Caco-2 (cell line): ENCODE results near the gene C1QL2. TPM values are rescaled to one million over a fixed set of nuclear protein-coding genes. Genes with fewer than 3 reads are reported as not detected.

Experiments used
- BruUV-seq: library from RNA; stranded (reverse); fragments of 400-500 nt; replicated peaks from 2 replicates; lab custom pipeline; 2021; lab: Mats Ljungman, UMichigan
- CTCF ChIA-PET: fragments of 300-600 bp; sonication (Branson Sonifier 250); formaldehyde crosslinking; loops from one replicate; lab custom pipeline; 2022; ENCODE audit warnings: antibody characterized with exemption; lab: Charles Lee
- POLR2A ChIA-PET: fragments of 300-600 bp; sonication (Branson Sonifier 250); formaldehyde crosslinking; loops from one replicate; lab custom pipeline; 2022; ENCODE audit warnings: antibody characterized with exemption; lab: Charles Lee
- DNase-seq, 2 experiments: peaks; one replicate each; pipeline versions ENCODE4 v3.0.0 to v3.0.0-alpha.2; 2020 to 2022
- H3K27me3 ChIP-seq: replicated peaks from 2 replicates; pipeline ENCODE4 v1.6.0; 2011; ENCODE audit warnings: low read length; ENCODE audit not compliant: control insufficient read depth, insufficient read depth
- H3K36me3 ChIP-seq: 2 replicates; pipeline ENCODE4 v1.5.1; 2011; ENCODE audit warnings: low read length; ENCODE audit not compliant: control insufficient read depth, insufficient read depth
- H3K4me1 ChIP-seq: fragments of 250-450 bp; sonication (Bioruptor Pico); 2 replicates; pipeline ENCODE4 v1.5.1; 2020; ENCODE audit warnings: mild to moderate bottlenecking
- H3K4me3 ChIP-seq: 2 replicates; pipeline ENCODE4 v1.5.1; 2011; ENCODE audit warnings: low read depth, mild to moderate bottlenecking, control low read depth, low read length
- H3K9me3 ChIP-seq: fragments of 250-450 bp; sonication (Bioruptor Pico); 2 replicates; pipeline ENCODE4 v1.5.1; 2020; ENCODE audit warnings: mild to moderate bottlenecking, moderate library complexity
- H3K27ac Mint-ChIP-seq: one replicate; pipeline ENCODE4 v1.8.0; 2022; ENCODE audit warnings: mixed read lengths; ENCODE audit not compliant: unreplicated experiment
- H3K27me3 Mint-ChIP-seq: one replicate; pipeline ENCODE4 v1.8.0; 2022; ENCODE audit warnings: mixed read lengths; ENCODE audit not compliant: insufficient read depth, unreplicated experiment
- H3K36me3 Mint-ChIP-seq: one replicate; pipeline ENCODE4 v1.8.0; 2022; ENCODE audit warnings: mild to moderate bottlenecking, mixed read lengths; ENCODE audit not compliant: insufficient read depth, unreplicated experiment
- H3K4me1 Mint-ChIP-seq: one replicate; pipeline ENCODE4 v1.8.0; 2022; ENCODE audit warnings: low read depth, mixed read lengths; ENCODE audit not compliant: unreplicated experiment
- H3K4me3 Mint-ChIP-seq: one replicate; pipeline ENCODE4 v1.8.0; 2022; ENCODE audit warnings: mild to moderate bottlenecking, moderate library complexity, mixed read lengths; ENCODE audit not compliant: unreplicated experiment
- H3K9me3 Mint-ChIP-seq: one replicate; pipeline ENCODE4 v1.8.0; 2022; ENCODE audit warnings: mixed read lengths; ENCODE audit not compliant: unreplicated experiment
- CTCF ChIP-seq, 2 experiments: fragments of 200-600 bp in 1 of 2; IDR thresholded peaks; 1 replicate in 1 of 2; 2 replicates in 1 of 2; pipeline versions ENCODE4 v1.5.1 to v1.8.0; 2011 to 2022; ENCODE audit warnings: antibody characterized with exemption in 1 of 2, control low read depth in 1 of 2, inconsistent platforms in 1 of 2, low read depth in 1 of 2, low read length in 1 of 2, mild to moderate bottlenecking in 1 of 2, moderate library complexity in 1 of 2; ENCODE audit not compliant: insufficient read depth in 1 of 2, severe bottlenecking in 1 of 2, unreplicated experiment in 1 of 2
- intact Hi-C: fragments of 100-400 bp; cut with micrococcal nuclease; formaldehyde crosslinking; loops from one replicate; pipeline ENCODE4 v1.10.0; 2022; ENCODE audit not compliant: unreplicated experiment
- total RNA-seq: library from RNA; stranded (reverse); gene quantifications from 2 replicates; pipeline ENCODE4 v1.2.3, GENCODE V29; 2022

Gene C1QL2
- total RNA-seq, 1 experiment from 2014 or later = not detected

- Histone ChIP-seq H3K9me3 (no peaks in the 10 kb centered on the region), H3K4me1 (peaks cover 34% of the 10 kb centered on the region), H3K4me3 (no peak overlapping the region), H3K27me3 (no peaks in the 10 kb centered on the region), H3K36me3 (no peaks in the 10 kb centered on the region)
- ChIA-PET CTCF (no interaction called here), POLR2A (interaction anchor here (0.6 kb wide), 1 partner anchor 149 kb away, joined by 4 read pairs; no protein-coding TSS in a partner anchor)
- Mint-ChIP-seq H3K4me3 (no peak overlapping the region), H3K27me3 (no peaks in the 10 kb centered on the region), H3K36me3 (no peaks in the 10 kb centered on the region), H3K4me1 (peaks cover 28% of the 10 kb centered on the region), H3K9me3 (no peaks in the 10 kb centered on the region), H3K27ac (no peak overlapping the region)
- no TSS peak for BruUV-seq
- no peak for TF ChIP-seq CTCF (IDR thresholded peaks at IDR 0.05; ENCODE audit: insufficient read depth in 1 of 2, low read depth in 1 of 2, low read length in 1 of 2, severe bottlenecking in 1 of 2, unreplicated experiment in 1 of 2)
- DNase-seq = peak; percentile 61 to 68
- intact Hi-C loops = loop anchor here (2.0 kb wide), 1 partner anchor 26 kb away; the partner anchor contains the start of gene STEAP3
Observed at GRCh38 chr2:119197126-119197405, 38.5 kb upstream of the C1QL2 start.

GRCh38 chr2:119196301-119197125 is 38.0 kb upstream of the C1QL2 start:
- intact Hi-C loops = loop anchor here (2.0 kb wide), 1 partner anchor 26 kb away; the partner anchor contains the start of gene STEAP3
- H3K27me3 Mint-ChIP-seq = no peaks in the 10 kb centered on the region
- no peaks in the 10 kb centered on the region for H3K27me3 ChIP-seq
- BruUV-seq = no TSS peak
- no peaks in the 10 kb centered on the region for H3K36me3 Mint-ChIP-seq
- no peaks in the 10 kb centered on the region for H3K9me3 ChIP-seq
- no peaks in the 10 kb centered on the region for H3K9me3 Mint-ChIP-seq
- no peaks in the 10 kb centered on the region for H3K36me3 ChIP-seq
- POLR2A ChIA-PET = interaction anchor here (0.6 kb wide), 1 partner anchor 149 kb away, joined by 4 read pairs; no protein-coding TSS in a partner anchor
- no peak for TF ChIP-seq CTCF (IDR thresholded peaks at IDR 0.05; ENCODE audit: insufficient read depth in 1 of 2, low read depth in 1 of 2, low read length in 1 of 2, severe bottlenecking in 1 of 2, unreplicated experiment in 1 of 2)
- peaks cover 34% of the 10 kb centered on the region for H3K4me1 ChIP-seq
- H3K4me1 Mint-ChIP-seq = peaks cover 28% of the 10 kb centered on the region
- H3K4me3 Mint-ChIP-seq = no peak overlapping the region
- no peak overlapping the region for H3K4me3 ChIP-seq
- CTCF ChIA-PET = interaction anchor here (0.9 kb wide), 1 partner anchor 14 kb away, joined by 7 read pairs; no protein-coding TSS in a partner anchor
- no peak for DNase-seq
- H3K27ac Mint-ChIP-seq = no peak overlapping the region

- Mint-ChIP-seq H3K36me3 (no peaks in the 10 kb centered on the region), H3K4me1 (peaks cover 28% of the 10 kb centered on the region), H3K4me3 (no peak overlapping the region), H3K9me3 (no peaks in the 10 kb centered on the region), H3K27ac (no peak overlapping the region), H3K27me3 (no peaks in the 10 kb centered on the region)
- Histone ChIP-seq H3K4me3 (no peak overlapping the region), H3K9me3 (no peaks in the 10 kb centered on the region), H3K36me3 (no peaks in the 10 kb centered on the region), H3K4me1 (peaks cover 34% of the 10 kb centered on the region), H3K27me3 (no peaks in the 10 kb centered on the region)
- no peak for DNase-seq
- BruUV-seq = no TSS peak
- TF ChIP-seq CTCF (IDR thresholded peaks at IDR 0.05; ENCODE audit: insufficient read depth in 1 of 2, low read depth in 1 of 2, low read length in 1 of 2, severe bottlenecking in 1 of 2, unreplicated experiment in 1 of 2) = no peak
- CTCF ChIA-PET = interaction anchor here (0.9 kb wide), 1 partner anchor 15 kb away, joined by 7 read pairs; no protein-coding TSS in a partner anchor
- POLR2A ChIA-PET = no interaction called here
- intact Hi-C loops = loop anchor here (2.0 kb wide), 1 partner anchor 27 kb away; the partner anchor contains the start of gene STEAP3
Observed at GRCh38 chr2:119195887-119196286, 37.3 kb upstream of the C1QL2 start.
